ENCODE results near the gene SH3RF3. TPM values are rescaled to one million over a fixed set of nuclear protein-coding genes. Genes with fewer than 3 reads are reported as not detected.
A peak's percentile ranks its signal among the peaks of the same experiment; 100 is the strongest.

Gene SH3RF3
- total and polyA plus RNA-seq, 8 donors, result 7.0 to 11.1 (median 8.3) TPM

- no peak for TF ChIP-seq CTCF (IDR thresholded peaks at IDR 0.05)
These were observed 309.1 kb downstream of the SH3RF3 start for GRCh38 chr2:109438146-109438545.

GRCh38 chr2:109438773-109439389 lies 309.9 kb downstream of the SH3RF3 start:
- Histone ChIP-seq H3K9me3 (peaks cover 0 to 30% of the 10 kb centered on the region in 2 donors), H3K4me3 (no peak overlapping the region), H3K36me3 (peaks cover 0 to 10% of the 10 kb centered on the region in 2 donors), H3K27me3 (no peaks in the 10 kb centered on the region), H3K4me1 (peaks cover 0 to 3% of the 10 kb centered on the region in 2 donors), H3K27ac (no peak overlapping the region)
- ATAC-seq (peak; percentile 93), DNase-seq (peak in 1 of 4 donors; percentile 66)
- intact Hi-C loops (cut with DNase I), result no loop called here
- no peak for TF ChIP-seq CTCF (IDR thresholded peaks at IDR 0.05)

More at GRCh38 chr2:109438146-109438545, 309.1 kb downstream of the SH3RF3 start:
- DNase-seq (peak in 1 of 4 donors; percentile 9), ATAC-seq (no peak)
- no peak overlapping the region for H3K27ac ChIP-seq
- H3K36me3 ChIP-seq, result peaks cover 0 to 10% of the 10 kb centered on the region in 2 donors
- peaks cover 0 to 23% of the 10 kb centered on the region in 2 donors for H3K9me3 ChIP-seq
- no peaks in the 10 kb centered on the region for H3K27me3 ChIP-seq
- H3K4me1 ChIP-seq, result peaks cover 0 to 3% of the 10 kb centered on the region in 2 donors
- intact Hi-C loops (cut with DNase I), result no loop called here
- H3K4me3 ChIP-seq, result no peak overlapping the region

GRCh38 chr2:109439390-109439786 lies 310.4 kb downstream of the SH3RF3 start:
- Histone ChIP-seq H3K9me3 (peaks cover 0 to 35% of the 10 kb centered on the region in 2 donors), H3K27ac (no peak overlapping the region), H3K27me3 (no peaks in the 10 kb centered on the region), H3K4me3 (no peak overlapping the region), H3K36me3 (peaks cover 0 to 8% of the 10 kb centered on the region in 2 donors), H3K4me1 (peaks cover 0 to 3% of the 10 kb centered on the region in 2 donors)
- TF ChIP-seq CTCF (IDR thresholded peaks at IDR 0.05), result no peak
- DNase-seq, result no peak
- ATAC-seq, result no peak
- intact Hi-C loops (cut with DNase I), result no loop called here

- H3K27ac ChIP-seq, result no peak overlapping the region
- no peak overlapping the region for H3K4me3 ChIP-seq
- no peaks in the 10 kb centered on the region for H3K27me3 ChIP-seq
- ATAC-seq (no peak), DNase-seq (no peak)
- intact Hi-C loops (cut with DNase I), result no loop called here
- peaks cover 0 to 3% of the 10 kb centered on the region in 2 donors for H3K4me1 ChIP-seq
- peaks cover 0 to 41% of the 10 kb centered on the region in 2 donors for H3K9me3 ChIP-seq
- peaks cover 0 to 7% of the 10 kb centered on the region in 2 donors for H3K36me3 ChIP-seq
- no peak for TF ChIP-seq CTCF (IDR thresholded peaks at IDR 0.05)
These were observed 311.0 kb downstream of the SH3RF3 start for GRCh38 chr2:109439986-109440385.

- peaks cover 0 to 45% of the 10 kb centered on the region in 2 donors for H3K9me3 ChIP-seq
- ATAC-seq, result no peak
These were observed 311.6 kb downstream of the SH3RF3 start for GRCh38 chr2:109440499-109441156.

More at GRCh38 chr2:109440499-109441156, 311.6 kb downstream of the SH3RF3 start:
- no peak overlapping the region for H3K4me3 ChIP-seq
- peaks cover 0 to 3% of the 10 kb centered on the region in 2 donors for H3K4me1 ChIP-seq
- no peak overlapping the region for H3K27ac ChIP-seq
- TF ChIP-seq CTCF (IDR thresholded peaks at IDR 0.05), result no peak
- no peak for DNase-seq
- H3K27me3 ChIP-seq, result no peaks in the 10 kb centered on the region
- intact Hi-C loops (cut with DNase I), result no loop called here
- H3K36me3 ChIP-seq, result peaks cover 0 to 7% of the 10 kb centered on the region in 2 donors
